IPS DF 4.7 (cell line): Measurements from ENCODE around the gene ZNF562.
"Not testable (repeated sequence)": the region's sequence is repeated elsewhere in the genome, so short reads cannot be mapped to it uniquely, and the experiment has no call there.

Source experiments
- DNase-seq: peaks from one replicate; pipeline ENCODE4 v3.0.0-alpha.2; 2013; ENCODE audit warnings: low spot score; ENCODE audit errors: extremely low read depth

The ZNF562 gene

GRCh38 chr19:9674663-9675357, at the start of gene ZNF562:
Gene ZNF562 (minus strand): TSS chr19:9675100. CDS start chr19:9660744, 14,356 bp downstream.
- peak; percentile 64 for DNase-seq

GRCh38 chr19:9724157-9724556, 49.3 kb upstream of the ZNF562 start:
- no peak for DNase-seq

GRCh38 chr19:9721861-9722260, 47.0 kb upstream of the ZNF562 start:
- no peak for DNase-seq

GRCh38 chr19:9720541-9720940, 45.6 kb upstream of the ZNF562 start:
- DNase-seq: no peak

GRCh38 chr19:9711815-9712214, 36.9 kb upstream of the ZNF562 start:
- DNase-seq: no peak

GRCh38 chr19:9709305-9709704, 34.4 kb upstream of the ZNF562 start:
- no peak for DNase-seq

- no peak for DNase-seq
These were observed 30.9 kb upstream of the ZNF562 start for GRCh38 chr19:9705836-9706235.

- DNase-seq: no peak
These were observed 27.3 kb upstream of the ZNF562 start for GRCh38 chr19:9702186-9702585.

- no peak for DNase-seq
These were observed 25.5 kb upstream of the ZNF562 start for GRCh38 chr19:9700229-9700981.

- not testable (repeated sequence) for DNase-seq
These were observed 15.4 kb upstream of the ZNF562 start for GRCh38 chr19:9690301-9690700.

- not testable (repeated sequence) for DNase-seq
These were observed 5.1 kb upstream of the ZNF562 start for GRCh38 chr19:9679996-9680395.

- not testable (repeated sequence) for DNase-seq
These were observed 530 bp upstream of the ZNF562 start for GRCh38 chr19:9675358-9675901.

- no peak for DNase-seq
These were observed 813 bp downstream of the ZNF562 start for GRCh38 chr19:9673912-9674662.

GRCh38 chr19:9672893-9673292, 2.0 kb downstream of the ZNF562 start:
- DNase-seq: no peak

GRCh38 chr19:9671655-9672054, 3.2 kb downstream of the ZNF562 start:
- DNase-seq: no peak

- no peak for DNase-seq
These were observed 6.4 kb downstream of the ZNF562 start for GRCh38 chr19:9668544-9668943.

GRCh38 chr19:9667898-9668297, 7.0 kb downstream of the ZNF562 start:
- DNase-seq: no peak

- no peak for DNase-seq
These were observed 16.1 kb downstream of the ZNF562 start for GRCh38 chr19:9658769-9659168.

GRCh38 chr19:9653066-9653555, 21.8 kb downstream of the ZNF562 start:
- DNase-seq: not testable (repeated sequence)

- DNase-seq: not testable (repeated sequence)
These were observed 23.4 kb downstream of the ZNF562 start for GRCh38 chr19:9651464-9651863.

GRCh38 chr19:9650345-9650744, 24.6 kb downstream of the ZNF562 start:
- DNase-seq: no peak

GRCh38 chr19:9645472-9645871, 29.4 kb downstream of the ZNF562 start:
- DNase-seq: no peak
